Calu3 (cell line): ENCODE measurements around the gene FEN1. TPM values are rescaled to one million over a fixed set of nuclear protein-coding genes. Genes with fewer than 3 reads are reported as not detected.

ENCODE experiments used
- BruUV-seq: library from RNA; stranded (reverse); fragments of 400-500 nt; replicated peaks from 2 replicates; lab custom pipeline; 2021; lab: Mats Ljungman, UMichigan
- CTCF ChIA-PET: fragments of 300-600 bp; sonication (Branson Sonifier 250); formaldehyde crosslinking; loops from one replicate; lab custom pipeline; 2022; ENCODE audit warnings: antibody characterized with exemption; lab: Charles Lee
- DNase-seq: peaks from one replicate; pipeline ENCODE4 v3.0.0; 2022
- H3K27ac Mint-ChIP-seq: one replicate; pipeline ENCODE4 v1.8.0; 2022; ENCODE audit warnings: mixed read lengths; ENCODE audit not compliant: unreplicated experiment
- H3K27me3 Mint-ChIP-seq: one replicate; pipeline ENCODE4 v1.8.0; 2022; ENCODE audit warnings: mixed read lengths; ENCODE audit not compliant: unreplicated experiment
- H3K36me3 Mint-ChIP-seq: one replicate; pipeline ENCODE4 v1.8.0; 2022; ENCODE audit warnings: mild to moderate bottlenecking, moderate library complexity, mixed read lengths; ENCODE audit not compliant: insufficient read depth, unreplicated experiment
- H3K4me1 Mint-ChIP-seq: one replicate; pipeline ENCODE4 v1.8.0; 2022; ENCODE audit warnings: mild to moderate bottlenecking, low read depth, mixed read lengths; ENCODE audit not compliant: unreplicated experiment
- H3K4me3 Mint-ChIP-seq: one replicate; pipeline ENCODE4 v1.8.0; 2022; ENCODE audit warnings: mild to moderate bottlenecking, low read depth, moderate library complexity, mixed read lengths; ENCODE audit not compliant: unreplicated experiment
- H3K9me3 Mint-ChIP-seq: one replicate; pipeline ENCODE4 v1.8.0; 2022; ENCODE audit warnings: low read depth, mixed read lengths; ENCODE audit not compliant: unreplicated experiment
- intact Hi-C: fragments of 100-400 bp; cut with micrococcal nuclease; formaldehyde crosslinking; loops from one replicate; pipeline ENCODE4 v1.10.0; 2022; ENCODE audit not compliant: unreplicated experiment
- total RNA-seq: library from RNA; stranded (reverse); gene quantifications from 2 replicates; pipeline ENCODE4 v1.2.3, GENCODE V29; 2022
- TF ChIP-seq, protein P1 (sequence below): fragments of 200-600 bp; IDR thresholded peaks from one replicate; pipeline ENCODE4 v1.8.0; 2022; ENCODE audit warnings: antibody characterized with exemption; ENCODE audit not compliant: unreplicated experiment

FEN1 gene
- total RNA-seq, 1 experiment from 2014 or later = 72.4 TPM

DNA sequence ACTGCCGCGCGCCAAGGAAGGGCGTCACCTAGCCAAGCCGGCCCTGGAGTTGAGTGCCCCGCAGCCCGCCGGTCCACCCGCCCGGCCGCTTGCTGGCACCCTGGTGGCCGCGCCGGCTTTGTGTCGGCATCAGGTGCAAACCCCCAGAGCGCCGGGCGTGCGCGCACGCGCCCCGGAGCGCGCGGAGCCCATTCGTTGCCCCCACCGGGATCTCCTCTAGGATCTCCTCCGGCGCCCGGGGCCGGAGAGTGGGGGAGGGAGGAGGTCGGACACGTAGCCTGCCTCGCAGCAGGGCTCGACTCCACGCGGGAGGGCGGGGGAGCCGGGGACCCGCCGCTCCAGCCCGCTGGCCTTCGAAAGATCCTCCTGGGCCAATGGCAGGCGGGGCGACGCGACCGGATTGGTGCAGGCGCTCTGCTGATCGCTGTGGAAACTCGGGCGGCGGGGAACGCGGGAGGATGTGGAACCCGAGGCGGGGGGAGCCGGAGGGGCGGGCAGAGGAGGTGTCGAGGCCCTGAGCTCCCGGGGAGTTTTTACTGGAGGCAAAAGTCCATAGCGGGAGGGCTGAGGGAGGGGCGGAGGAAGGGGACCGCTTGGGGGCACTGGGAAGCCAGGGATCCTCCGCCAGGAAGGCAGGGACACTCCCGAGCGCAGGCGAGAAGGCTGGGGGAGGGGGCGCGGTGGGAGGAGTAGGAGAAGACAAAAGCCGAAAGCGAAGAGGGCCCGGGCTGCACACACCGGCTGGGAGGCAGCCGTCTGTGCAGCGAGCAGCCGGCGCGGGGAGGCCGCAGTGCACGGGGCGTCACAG, 35.1 kb downstream of the FEN1 start, which contains the start of gene FADS2:
Gene FADS2, plus strand, starts transcription at position 730 of the 808 bp plus-strand sequence. CDS start 91 bp downstream, outside the sequence.
- DNase-seq = peak; percentile 50
- BruUV-seq = no TSS peak
- Mint-ChIP-seq H3K4me1 (no peaks in the 10 kb centered on the region), H3K27me3 (peaks cover 68% of the 10 kb centered on the region), H3K9me3 (no peaks in the 10 kb centered on the region), H3K4me3 (peak within 1 kb of the TSS; percentile 71), H3K36me3 (peaks cover 11% of the 10 kb centered on the region), H3K27ac (no peak within 1 kb of the TSS)
- TF ChIP-seq, protein P1, sequence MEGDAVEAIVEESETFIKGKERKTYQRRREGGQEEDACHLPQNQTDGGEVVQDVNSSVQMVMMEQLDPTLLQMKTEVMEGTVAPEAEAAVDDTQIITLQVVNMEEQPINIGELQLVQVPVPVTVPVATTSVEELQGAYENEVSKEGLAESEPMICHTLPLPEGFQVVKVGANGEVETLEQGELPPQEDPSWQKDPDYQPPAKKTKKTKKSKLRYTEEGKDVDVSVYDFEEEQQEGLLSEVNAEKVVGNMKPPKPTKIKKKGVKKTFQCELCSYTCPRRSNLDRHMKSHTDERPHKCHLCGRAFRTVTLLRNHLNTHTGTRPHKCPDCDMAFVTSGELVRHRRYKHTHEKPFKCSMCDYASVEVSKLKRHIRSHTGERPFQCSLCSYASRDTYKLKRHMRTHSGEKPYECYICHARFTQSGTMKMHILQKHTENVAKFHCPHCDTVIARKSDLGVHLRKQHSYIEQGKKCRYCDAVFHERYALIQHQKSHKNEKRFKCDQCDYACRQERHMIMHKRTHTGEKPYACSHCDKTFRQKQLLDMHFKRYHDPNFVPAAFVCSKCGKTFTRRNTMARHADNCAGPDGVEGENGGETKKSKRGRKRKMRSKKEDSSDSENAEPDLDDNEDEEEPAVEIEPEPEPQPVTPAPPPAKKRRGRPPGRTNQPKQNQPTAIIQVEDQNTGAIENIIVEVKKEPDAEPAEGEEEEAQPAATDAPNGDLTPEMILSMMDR = no peak
- CTCF ChIA-PET = no interaction called here
- intact Hi-C loops = no loop called here

DNA sequence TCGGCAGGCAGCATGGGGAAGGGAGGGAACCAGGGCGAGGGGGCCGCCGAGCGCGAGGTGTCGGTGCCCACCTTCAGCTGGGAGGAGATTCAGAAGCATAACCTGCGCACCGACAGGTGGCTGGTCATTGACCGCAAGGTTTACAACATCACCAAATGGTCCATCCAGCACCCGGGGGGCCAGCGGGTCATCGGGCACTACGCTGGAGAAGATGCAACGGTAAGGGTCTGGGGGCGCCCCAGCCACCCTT, 35.6 kb downstream of the FEN1 start:
- no peaks in the 10 kb centered on the region for H3K9me3 Mint-ChIP-seq
- peaks cover 11% of the 10 kb centered on the region for H3K36me3 Mint-ChIP-seq
- no peaks in the 10 kb centered on the region for H3K4me1 Mint-ChIP-seq
- peak overlapping the region; percentile 71 for H3K4me3 Mint-ChIP-seq
- peaks cover 72% of the 10 kb centered on the region for H3K27me3 Mint-ChIP-seq
- DNase-seq = no peak
- intact Hi-C loops = no loop called here
- no TSS peak for BruUV-seq
- H3K27ac Mint-ChIP-seq = no peak overlapping the region
- CTCF ChIA-PET = no interaction called here
- TF ChIP-seq, protein P1 = no peak

DNA sequence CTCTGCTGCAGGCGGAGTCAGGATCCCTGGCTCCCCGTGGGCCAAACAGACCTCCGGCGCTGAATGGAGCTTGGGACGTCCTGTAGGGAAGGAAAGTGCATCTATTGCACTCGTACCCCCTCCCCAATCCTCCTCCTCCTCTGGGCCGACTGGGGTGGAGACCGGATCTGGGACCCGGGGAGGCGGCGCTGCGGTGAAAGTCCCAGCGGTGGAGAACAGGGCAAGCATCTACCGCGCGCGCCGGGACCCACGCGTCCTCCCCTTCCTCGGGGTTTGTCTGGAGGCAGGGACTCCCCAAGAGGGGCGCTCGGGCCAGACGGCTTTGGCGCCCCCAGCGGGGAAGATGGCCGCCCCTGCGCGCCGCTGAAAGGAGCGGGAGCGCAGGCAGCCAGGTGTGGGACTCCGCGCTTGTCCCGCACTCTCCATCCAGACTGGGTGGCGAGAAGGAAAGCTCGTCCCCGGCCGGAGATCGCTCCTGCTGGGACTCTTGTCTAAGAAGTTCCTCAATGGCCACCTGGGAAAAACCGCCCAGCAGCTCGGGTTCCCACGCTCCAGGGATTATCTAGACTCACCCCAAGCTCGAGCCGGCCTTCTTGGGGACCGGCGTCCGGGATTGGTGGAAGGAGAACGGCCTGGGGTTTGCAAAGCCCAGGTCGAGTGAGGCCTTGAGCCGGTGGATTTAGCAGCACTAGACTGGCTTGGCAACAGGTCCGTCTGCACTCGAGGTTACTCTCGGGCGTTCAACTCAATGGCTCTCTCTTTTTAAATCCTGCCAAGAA, 36.1 kb downstream of the FEN1 start:
- intact Hi-C loops = no loop called here
- no peak for DNase-seq
- BruUV-seq = no TSS peak

DNA sequence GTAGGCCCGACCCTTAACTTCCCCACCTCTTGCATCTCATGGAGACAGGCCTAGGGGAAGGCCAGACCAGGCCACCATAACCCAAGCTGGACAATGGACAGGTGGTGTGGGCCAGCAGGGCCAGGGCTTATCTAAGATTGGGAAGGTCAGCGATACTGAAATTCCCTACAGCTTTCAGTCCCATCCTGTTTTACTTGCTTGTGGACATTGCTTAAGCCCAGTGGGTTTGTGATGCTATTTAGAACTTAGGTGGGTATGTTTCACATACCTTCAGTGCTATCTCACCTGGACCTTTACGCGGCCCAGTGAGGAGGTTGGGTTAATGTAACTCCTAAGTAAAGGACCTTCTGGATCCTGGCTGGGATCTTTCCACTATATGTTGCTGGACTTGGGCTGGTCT, 37.1 kb downstream of the FEN1 start:
- CTCF ChIA-PET = no interaction called here
- no TSS peak for BruUV-seq
- intact Hi-C loops = no loop called here
- no peak overlapping the region for H3K27ac Mint-ChIP-seq
- H3K27me3 Mint-ChIP-seq = peaks cover 80% of the 10 kb centered on the region
- no peaks in the 10 kb centered on the region for H3K9me3 Mint-ChIP-seq
- TF ChIP-seq, protein P1 = no peak
- H3K4me1 Mint-ChIP-seq = no peaks in the 10 kb centered on the region
- H3K36me3 Mint-ChIP-seq = peaks cover 11% of the 10 kb centered on the region
- no peak for DNase-seq
- H3K4me3 Mint-ChIP-seq = no peak overlapping the region

More for the DNA sequence above, 36.1 kb downstream of the FEN1 start:
- peaks cover 11% of the 10 kb centered on the region for H3K36me3 Mint-ChIP-seq
- CTCF ChIA-PET = no interaction called here
- TF ChIP-seq, protein P1 = no peak
- H3K9me3 Mint-ChIP-seq = no peaks in the 10 kb centered on the region
- no peaks in the 10 kb centered on the region for H3K4me1 Mint-ChIP-seq
- peak overlapping the region; percentile 71 for H3K4me3 Mint-ChIP-seq
- H3K27ac Mint-ChIP-seq = no peak overlapping the region
- peaks cover 77% of the 10 kb centered on the region for H3K27me3 Mint-ChIP-seq
